ENCODE data around the gene GOLGA8N.

- TF ChIP-seq POLR2A (IDR thresholded peaks at IDR 0.05; ENCODE audit: low read depth, low read length) (no peak), TAF1 (IDR thresholded peaks at IDR 0.05; ENCODE audit: low read depth, low read length) (no peak), POLR2AphosphoS5 (IDR thresholded peaks at IDR 0.05; ENCODE audit: low read depth, low read length) (no peak)
Observed at GRCh38 chr15:32656496-32656895, 63.2 kb downstream of the GOLGA8N start.

All from GM12891 (cell line).